GM12878 (cell line): Measurements from ENCODE around the gene GPR141. TPM values are rescaled to one million over a fixed set of nuclear protein-coding genes. Genes with fewer than 3 reads are reported as not detected.

Source experiments
- ATAC-seq: fragments of 200-7000 bp; cut with Tn5 transposase; 3 replicates; pipeline ENCODE4 v1.9.1; 2020; ENCODE audit warnings: mild to moderate bottlenecking, moderate library complexity
- BruUV-seq: library from RNA; stranded (reverse); fragments of 400-500 nt; replicated peaks from 2 replicates; lab custom pipeline; 2021; lab: Mats Ljungman, UMichigan
- CTCF ChIA-PET: fragments of 300-600 bp; sonication (Branson Sonifier 250); formaldehyde crosslinking; extraction: SDS; loops from one replicate; lab custom pipeline; 2021; ENCODE audit warnings: inconsistent platforms; lab: Yijun Ruan, JAX
- POLR2A ChIA-PET: fragments of 350-600 bp; formaldehyde crosslinking; extraction: SDS; loops from one replicate; lab custom pipeline; 2021; ENCODE audit warnings: inconsistent platforms; lab: Charles Lee
- RAD21 ChIA-PET: fragments of 300-600 bp; sonication (Branson Sonifier 250); formaldehyde crosslinking; loops from one replicate; lab custom pipeline; 2023; ENCODE audit warnings: antibody characterized with exemption; ENCODE audit not compliant: unreplicated experiment; lab: Charles Lee
- SMC1A ChIA-PET: fragments of 300-600 bp; sonication (Branson Sonifier 250); formaldehyde crosslinking; loops from one replicate; lab custom pipeline; 2023; ENCODE audit not compliant: unreplicated experiment, uncharacterized antibody; lab: Charles Lee
- DNase-seq: peaks from one replicate; pipeline ENCODE4 v3.0.0-alpha.2; 2011; ENCODE audit warnings: low read depth, low spot score
- FAIRE-seq: peaks from 3 replicates; lab custom pipeline; 2011; peaks lifted over from hg19 to GRCh38; lab: Jason Lieb, UNC
- H2AFZ ChIP-seq: 2 replicates; pipeline ENCODE4 v1.6.0; 2011; ENCODE audit warnings: low read depth, low read length, control low read depth; ENCODE audit not compliant: control insufficient read depth
- H3K27ac ChIP-seq: 2 replicates; pipeline ENCODE4 v1.5.1; 2011; ENCODE audit warnings: control low read depth; ENCODE audit not compliant: control insufficient read depth, insufficient read depth
- H3K27me3 ChIP-seq, 2 experiments: replicated peaks in 1 of 2; 2 replicates each; pipeline versions ENCODE4 v1.6.0 to v1.6.1; 2011; ENCODE audit warnings: low read length in 1 of 2; ENCODE audit not compliant: control insufficient read depth in 2 of 2, insufficient read depth in 2 of 2
- H3K36me3 ChIP-seq, 2 experiments: 2 replicates each; pipeline ENCODE4 v1.5.1; 2011; ENCODE audit warnings: low read length in 1 of 2; ENCODE audit not compliant: control insufficient read depth in 2 of 2, insufficient read depth in 2 of 2
- H3K4me1 ChIP-seq: 2 replicates; pipeline ENCODE4 v1.6.1; 2011; ENCODE audit warnings: mild to moderate bottlenecking, low read length, moderate library complexity, mixed read lengths; ENCODE audit not compliant: control insufficient read depth, insufficient read depth
- H3K4me2 ChIP-seq: 2 replicates; pipeline ENCODE4 v1.6.0; 2011; ENCODE audit warnings: control low read depth; ENCODE audit not compliant: control insufficient read depth, insufficient read depth
- H3K4me3 ChIP-seq: fragments of 200-600 bp; sonication (generic); 2 replicates; pipeline ENCODE4 v1.5.1; 2016
- H3K79me2 ChIP-seq: 2 replicates; pipeline ENCODE4 v1.6.0; 2011; ENCODE audit warnings: low read length; ENCODE audit not compliant: control insufficient read depth, insufficient read depth
- H3K9ac ChIP-seq: 2 replicates; pipeline ENCODE4 v1.8.0; 2011; ENCODE audit warnings: low read length, control low read depth, mixed read lengths; ENCODE audit not compliant: control insufficient read depth, insufficient read depth
- H3K9me3 ChIP-seq: replicated peaks from 3 replicates; pipeline ENCODE4 v1.5.1; 2011; ENCODE audit warnings: mild to moderate bottlenecking, low read length; ENCODE audit not compliant: control insufficient read depth, insufficient read depth
- H4K20me1 ChIP-seq: 2 replicates; pipeline ENCODE4 v1.6.0; 2011; ENCODE audit not compliant: control insufficient read depth, insufficient read depth
- ASH2L ChIP-seq: fragments of 300-600, 200-600 bp; sonication (generic); IDR thresholded peaks from 2 replicates; pipeline ENCODE4 v1.6.1; 2017; ENCODE audit warnings: low read depth, mild to moderate bottlenecking, borderline replicate concordance
- BRCA1 ChIP-seq: IDR thresholded peaks from 2 replicates; pipeline ENCODE4 v1.6.1; 2011; ENCODE audit warnings: low read depth, low read length, improper control_type of control experiment
- CHD1 ChIP-seq: IDR thresholded peaks from 2 replicates; pipeline ENCODE4 v1.6.1; 2012; ENCODE audit warnings: low read depth, low read length, improper control_type of control experiment
- CHD2 ChIP-seq: IDR thresholded peaks from 2 replicates; pipeline ENCODE4 v1.6.1; 2011; ENCODE audit warnings: low read depth, low read length, improper control_type of control experiment, borderline replicate concordance
- CTCF ChIP-seq, 3 experiments: IDR thresholded peaks in 2 of 3; conservative IDR thresholded peaks in 1 of 3; 2 replicates each; pipeline ENCODE4 v1.5.1; 2011; ENCODE audit warnings: low read depth in 3 of 3, low read length in 3 of 3, mild to moderate bottlenecking in 3 of 3, control low read depth in 2 of 3, moderate library complexity in 2 of 3, inconsistent platforms in 1 of 3, mixed read lengths in 1 of 3; ENCODE audit not compliant: control insufficient read depth in 2 of 3, insufficient read depth in 1 of 3; ENCODE audit errors: extremely low read depth in 1 of 3
- EP300 ChIP-seq, 2 experiments: fragments of 150-350 bp in 1 of 2; IDR thresholded peaks; 2 replicates each; pipeline ENCODE4 v1.6.1; 2011 to 2012; ENCODE audit warnings: low read depth in 2 of 2, low read length in 2 of 2, borderline replicate concordance in 1 of 2, improper control_type of control experiment in 1 of 2, inconsistent platforms in 1 of 2; ENCODE audit not compliant: control insufficient read depth in 1 of 2
- HCFC1 ChIP-seq: fragments of 150-350 bp; IDR thresholded peaks from 2 replicates; pipeline ENCODE4 v1.6.1; 2014; ENCODE audit warnings: low read length
- IRF5 ChIP-seq: fragments of 450-650 bp; IDR thresholded peaks from 2 replicates; pipeline ENCODE4 v1.6.1; 2017; ENCODE audit warnings: borderline replicate concordance
- PKNOX1 ChIP-seq: fragments of 450-650 bp; IDR thresholded peaks from 2 replicates; pipeline ENCODE4 v1.6.1; 2016; ENCODE audit warnings: mild to moderate bottlenecking
- ZZZ3 ChIP-seq: IDR thresholded peaks from 2 replicates; pipeline ENCODE4 v1.6.1; 2011; ENCODE audit warnings: low read depth; ENCODE audit not compliant: control insufficient read depth, insufficient read length
- WGBS: methylation state at CpG from one replicate; pipeline ENCODE4 v1.1.6; 2016; ENCODE audit warnings: low lambda C conversion rate; ENCODE audit not compliant: insufficient replicate concordance, insufficient coverage; ENCODE audit errors: missing lambda C conversion rate; 5-methylcytosine and 5-hydroxymethylcytosine counted together
- in situ Hi-C: fragments of 300-500 bp; cut with MboI; formaldehyde crosslinking; loops from 9 replicates; pipeline ENCODE4 v1.14.3; 2018; ENCODE audit warnings: mixed read lengths
- intact Hi-C: fragments of 100-400 bp; cut with micrococcal nuclease; formaldehyde crosslinking; loops from one replicate; pipeline ENCODE4 v1.14.2; 2022; ENCODE audit not compliant: unreplicated experiment
- polyA plus RNA-seq, 11 experiments: library from polyadenylated mRNA; depleted of rRNA in 4 of 11; unstranded in 6 of 11; stranded (reverse) in 5 of 11; fragments of >200 nt; fragmentation: Nextera tagmentation in 4 of 11; fragmentation: Illumina TruSeq in 1 of 11; extraction: Ambion mirVana in 4 of 11; extraction: Trizol in 1 of 11; gene quantifications; 1 replicate in 1 of 11; 2 replicates in 10 of 11; pipeline versions ENCODE4 v1.2.1 to v1.2.3, GENCODE V29; 2011 to 2016; ENCODE audit warnings: inconsistent platforms in 2 of 11, missing spikeins in 2 of 11, low read depth in 1 of 11
- total RNA-seq, 4 experiments: library from RNA; depleted of rRNA in 3 of 4; stranded (reverse); fragments of >200 nt in 3 of 4; fragmentation: Illumina TruSeq in 1 of 4; extraction: Trizol in 1 of 4; gene quantifications; 2 replicates each; pipeline versions ENCODE4 v1.2.1 to v1.2.3, GENCODE V29; 2013 to 2021

The GPR141 gene
- total and polyA plus RNA-seq, 10 of the 15 experiments (the other 5 are each of a cell fraction or from before 2014, with no cell fraction given), result 0.56 to 3.9 (median 1.2) TPM

- TF ChIP-seq CTCF (IDR thresholded peaks at IDR 0.05 in 2 of 3, conservative IDR thresholded peaks at IDR 0.05 in 1 of 3; ENCODE audit: control insufficient read depth in 2 of 3, extremely low read depth in 1 of 3, insufficient read depth in 1 of 3, low read depth in 3 of 3, low read length in 3 of 3), result no peak
- TF ChIP-seq CHD2, result no peak
These were observed 19.9 kb upstream of the GPR141 start (continued) for GRCh38 chr7:37663693-37664092.

GRCh38 chr7:37665352-37666022 is 18.1 kb upstream of the GPR141 start:
- RAD21 ChIA-PET, result no interaction called here
- POLR2A ChIA-PET, result no interaction called here
- H3K9ac ChIP-seq, result no peak overlapping the region
- H3K79me2 ChIP-seq, result no peaks in the 10 kb centered on the region
- no peak for FAIRE-seq
- no peaks in the 10 kb centered on the region for H3K36me3 ChIP-seq
- WGBS, result 58% methylated on average over 6 of the region's 6 CpGs
- no peaks in the 10 kb centered on the region for H4K20me1 ChIP-seq
- TF ChIP-seq IRF5 (no peak), HCFC1 (no peak), EP300 (IDR thresholded peaks at IDR 0.05; ENCODE audit: borderline replicate concordance in 1 of 2, control insufficient read depth in 1 of 2, low read depth in 2 of 2, low read length in 2 of 2) (no peak), ZZZ3 (no peak), CHD1 (no peak), PKNOX1 (no peak), BRCA1 (no peak), ASH2L (no peak)
- TF ChIP-seq, all 136 proteins: peak for 0
- Histone ChIP-seq H3K4me3 (no peak overlapping the region), H2AFZ (no peak overlapping the region), H3K4me2 (no peak overlapping the region), H3K9me3 (no peaks in the 10 kb centered on the region), H3K4me1 (no peaks in the 10 kb centered on the region), H3K27ac (no peak overlapping the region), H3K27me3 (no peaks in the 10 kb centered on the region)
- SMC1A ChIA-PET, result no interaction called here
- ATAC-seq, result no peak
- intact Hi-C loops (no loop called here), in situ Hi-C loops (no loop called here)
- no peak for DNase-seq
- no TSS peak for BruUV-seq
- CTCF ChIA-PET, result interaction anchor here (0.7 to 1.1 kb wide), 2 partner anchors 171 to 626 kb away, joined by 3 read pairs; no protein-coding TSS in a partner anchor
